HG03439 (cell line): ENCODE results near the gene GLDN.

Experiments used
- ATAC-seq: cut with Tn5 transposase; IDR thresholded peaks from one replicate; pipeline ENCODE4 v1.9.1; 2021; ENCODE audit warnings: mild to moderate bottlenecking, moderate library complexity; ENCODE audit not compliant: unreplicated experiment

The GLDN gene

GRCh38 chr15:51355096-51355495, 13.6 kb downstream of the GLDN start:
- no peak for ATAC-seq

GRCh38 chr15:51356147-51356546, 14.7 kb downstream of the GLDN start:
- no peak for ATAC-seq

- ATAC-seq = no peak
Observed at GRCh38 chr15:51356983-51357382, 15.5 kb downstream of the GLDN start.

- no peak for ATAC-seq
Observed at GRCh38 chr15:51359981-51360380, 18.5 kb downstream of the GLDN start.

- no peak for ATAC-seq
Observed at GRCh38 chr15:51363383-51363782, 21.9 kb downstream of the GLDN start.

GRCh38 chr15:51365417-51365816, 24.0 kb downstream of the GLDN start:
- ATAC-seq = no peak

- no peak for ATAC-seq
Observed at GRCh38 chr15:51366071-51366470, 24.6 kb downstream of the GLDN start.

GRCh38 chr15:51366920-51367319, 25.5 kb downstream of the GLDN start:
- no peak for ATAC-seq

- ATAC-seq = no peak
Observed at GRCh38 chr15:51367322-51367976, 26.0 kb downstream of the GLDN start.

GRCh38 chr15:51368307-51368706, 26.9 kb downstream of the GLDN start:
- ATAC-seq = no peak

- ATAC-seq = no peak
Observed at GRCh38 chr15:51368751-51369450, 27.4 kb downstream of the GLDN start.

GRCh38 chr15:51369451-51369761, 28.0 kb downstream of the GLDN start:
- ATAC-seq = no peak

- ATAC-seq = no peak
Observed at GRCh38 chr15:51371266-51371665, 29.8 kb downstream of the GLDN start.

- no peak for ATAC-seq
Observed at GRCh38 chr15:51374131-51374530, 32.7 kb downstream of the GLDN start.

GRCh38 chr15:51375966-51376640, 34.6 kb downstream of the GLDN start:
- no peak for ATAC-seq

- ATAC-seq = no peak
Observed at GRCh38 chr15:51377038-51377786, 35.8 kb downstream of the GLDN start.

- ATAC-seq = no peak
Observed at GRCh38 chr15:51378406-51378805, 37.0 kb downstream of the GLDN start.

GRCh38 chr15:51379390-51379789, 37.9 kb downstream of the GLDN start:
- no peak for ATAC-seq

GRCh38 chr15:51380999-51381806, 39.7 kb downstream of the GLDN start:
- peak; percentile 79 for ATAC-seq

GRCh38 chr15:51382787-51383186, 41.3 kb downstream of the GLDN start:
- ATAC-seq = no peak

GRCh38 chr15:51386029-51386428, 44.6 kb downstream of the GLDN start:
- no peak for ATAC-seq
